GM21576 (cell line): Measurements from ENCODE around the gene CBX4.
A peak's percentile ranks its signal among the peaks of the same experiment; 100 is the strongest.

Experiments
- ATAC-seq: cut with Tn5 transposase; IDR thresholded peaks from one replicate; pipeline ENCODE4 v1.9.1; 2021; ENCODE audit warnings: mild to moderate bottlenecking, moderate library complexity; ENCODE audit not compliant: unreplicated experiment

Gene CBX4

DNA sequence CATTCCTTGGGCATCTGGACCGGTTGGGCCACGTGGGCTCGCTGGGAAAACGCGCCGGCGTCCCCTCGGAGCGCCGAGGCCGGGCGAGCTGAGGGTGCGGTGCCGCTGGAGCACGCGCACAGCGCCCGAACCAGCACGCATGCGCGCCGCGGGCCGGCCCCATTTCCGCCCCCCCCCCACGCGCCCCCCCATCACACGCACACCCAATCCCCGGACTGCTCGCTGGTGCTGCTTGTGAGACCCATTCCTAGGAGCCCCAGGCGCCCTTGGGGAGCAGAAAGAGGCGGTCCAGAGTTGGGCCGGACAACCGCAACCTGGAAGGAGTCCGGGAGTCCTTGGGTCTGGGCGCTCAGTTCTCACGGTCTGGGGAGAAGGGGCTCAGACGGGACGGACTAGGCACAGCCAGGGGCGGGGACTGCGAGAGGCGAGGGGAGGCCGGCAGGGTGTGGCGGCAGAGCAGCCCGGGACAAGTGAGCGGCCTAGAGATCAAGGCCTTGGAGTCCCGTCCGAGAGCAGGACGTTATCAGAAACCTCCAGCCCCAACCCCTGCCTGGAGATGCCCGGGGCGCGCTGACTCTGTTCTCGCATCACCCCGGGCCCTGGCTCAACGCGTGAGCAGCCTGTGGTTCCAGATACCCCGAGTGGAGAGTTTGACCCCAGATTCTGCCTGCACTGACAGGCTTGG lies 36.4 kb downstream of the CBX4 start:
- no peak for ATAC-seq

- ATAC-seq, result no peak
Measured at GRCh38 chr17:79802039-79802735, 37.1 kb downstream of the CBX4 start.

DNA sequence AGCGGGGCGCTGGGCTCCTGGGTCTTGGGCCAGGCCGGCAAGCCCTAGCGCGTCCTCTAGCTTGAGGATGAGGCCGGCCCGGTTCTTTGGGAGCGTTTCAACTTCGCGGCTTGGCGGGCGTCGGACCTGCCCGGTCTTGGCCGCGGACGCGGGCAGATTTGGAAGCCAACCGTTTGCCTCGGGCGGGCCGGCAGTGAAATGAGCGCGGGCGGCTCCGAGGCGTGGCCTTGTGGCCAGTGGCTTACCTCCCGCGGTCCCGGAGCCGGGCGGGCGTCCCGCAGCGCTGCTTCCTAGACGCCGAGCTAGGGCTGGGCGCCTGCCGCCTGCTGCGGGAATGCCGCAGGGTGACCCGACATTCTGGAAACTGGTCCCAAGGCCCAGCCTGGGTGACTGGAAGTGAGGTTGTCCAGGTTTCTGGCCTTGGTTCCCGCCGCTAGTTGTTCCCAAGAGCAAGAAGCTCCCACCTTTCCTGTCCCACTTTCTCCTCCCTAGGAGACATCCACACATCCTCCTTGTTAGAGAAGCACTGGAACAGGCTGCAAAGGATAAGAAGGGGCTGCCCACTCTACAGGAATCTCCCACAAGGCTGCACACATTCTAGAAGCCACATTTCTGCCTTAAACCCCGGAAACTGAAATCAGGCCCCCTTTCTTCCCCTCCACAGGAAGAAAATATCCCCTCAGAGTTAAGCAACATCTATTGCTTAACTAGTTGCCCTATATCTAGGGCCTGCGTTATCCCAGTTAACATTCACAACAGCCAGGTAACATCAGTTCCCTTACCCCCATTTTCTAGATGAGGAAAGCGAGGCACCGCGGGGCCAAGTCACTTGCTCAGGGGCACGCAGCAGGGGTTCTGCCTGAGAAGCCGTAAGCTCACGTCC lies 37.8 kb downstream of the CBX4 start:
- no peak for ATAC-seq

DNA sequence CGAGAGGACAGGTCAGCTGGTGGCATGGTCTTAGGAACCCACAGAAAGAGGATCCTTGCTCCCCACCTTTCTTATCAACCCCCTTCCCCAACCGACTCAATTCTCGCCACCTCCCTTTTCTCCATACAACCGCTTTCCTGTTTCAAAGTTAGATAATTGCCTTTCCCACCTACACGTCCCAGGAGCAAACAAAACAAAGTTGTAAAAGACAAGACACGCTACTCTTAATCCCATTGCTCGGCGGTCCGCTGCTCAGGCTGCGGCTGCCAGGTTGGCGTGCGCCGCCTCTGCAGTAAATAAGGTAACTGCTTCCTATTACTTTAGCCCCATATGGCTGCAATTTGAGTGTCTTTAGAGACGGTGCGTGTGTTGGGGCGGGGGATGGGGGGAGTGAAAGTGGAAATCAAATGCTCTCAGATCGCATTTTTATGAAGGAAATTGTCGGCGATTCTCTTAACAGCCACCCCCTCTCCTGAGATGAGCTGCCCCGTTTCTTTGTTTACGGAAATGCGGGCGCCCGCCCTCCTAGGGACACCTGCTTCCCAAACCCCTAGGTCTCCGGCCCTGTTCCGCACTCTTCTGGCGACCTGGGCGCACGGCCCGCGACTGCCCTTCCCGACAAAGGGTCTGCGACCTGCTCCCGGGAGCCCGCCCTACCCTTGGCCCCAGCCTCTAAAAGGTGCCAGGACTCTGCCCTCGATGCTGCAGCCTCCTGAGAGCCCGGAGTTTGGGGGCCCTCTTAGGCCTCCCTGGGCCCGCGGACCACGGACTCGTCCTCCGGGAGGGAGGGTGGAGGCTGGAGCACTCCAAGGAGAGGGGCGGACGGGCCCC lies 38.7 kb downstream of the CBX4 start:
- no peak for ATAC-seq

DNA sequence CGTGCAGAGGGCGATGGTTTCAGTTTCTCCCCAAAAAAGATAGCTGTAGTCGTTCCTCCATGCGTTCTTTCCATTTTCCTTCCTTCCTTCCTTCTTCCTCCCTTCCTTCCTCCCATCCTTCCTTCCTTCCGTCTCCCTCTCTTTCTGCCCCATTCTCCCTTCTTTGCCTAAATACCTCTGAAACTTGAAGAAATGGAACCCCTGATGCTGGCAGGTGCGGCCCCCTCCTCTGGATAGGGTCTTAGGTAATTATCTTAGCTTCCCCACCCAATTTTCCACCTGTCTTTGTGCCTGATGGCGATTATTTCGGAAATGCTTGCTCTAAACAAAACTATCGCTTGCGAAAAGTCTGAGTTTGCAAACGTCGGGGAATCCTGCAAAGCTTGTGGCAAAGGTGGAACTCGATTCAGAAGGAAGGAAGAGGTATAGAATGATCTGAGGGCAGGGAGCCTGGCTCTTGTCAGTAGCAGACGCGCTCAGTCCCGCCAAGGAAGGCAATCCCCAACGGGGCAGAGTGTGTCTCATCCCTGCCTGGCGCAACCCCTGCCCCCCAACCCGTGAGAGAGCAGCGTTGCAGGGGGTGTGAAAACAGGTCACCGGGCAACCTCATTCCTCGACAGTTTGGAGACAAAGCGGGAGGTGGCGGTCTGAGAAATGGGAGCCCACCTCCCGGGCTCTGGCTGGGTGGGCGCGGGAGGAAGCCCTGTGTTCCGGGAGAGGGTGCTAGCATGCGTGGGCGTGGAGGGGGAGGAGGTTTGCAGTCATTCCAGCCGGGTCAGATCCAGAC lies 39.5 kb downstream of the CBX4 start:
- no peak for ATAC-seq

DNA sequence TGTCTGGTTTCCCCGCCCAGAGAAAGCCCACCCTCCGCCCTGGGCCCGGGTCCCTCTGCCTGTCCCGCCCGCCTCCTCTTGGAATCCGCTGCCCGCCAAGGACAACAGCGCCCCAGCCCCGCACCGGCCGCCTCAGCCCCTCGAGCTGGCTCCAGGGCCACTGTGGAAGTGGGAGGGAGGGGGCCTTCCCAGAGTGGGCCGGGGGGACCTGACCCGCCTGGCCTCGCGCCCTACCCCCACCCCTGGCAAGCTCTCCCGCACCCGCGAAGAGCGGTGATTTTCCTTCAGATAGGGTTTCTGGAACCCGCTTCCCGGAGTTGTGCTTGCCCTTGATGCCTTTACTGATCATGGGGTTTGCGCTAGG lies 40.1 kb downstream of the CBX4 start:
- no peak for ATAC-seq

DNA sequence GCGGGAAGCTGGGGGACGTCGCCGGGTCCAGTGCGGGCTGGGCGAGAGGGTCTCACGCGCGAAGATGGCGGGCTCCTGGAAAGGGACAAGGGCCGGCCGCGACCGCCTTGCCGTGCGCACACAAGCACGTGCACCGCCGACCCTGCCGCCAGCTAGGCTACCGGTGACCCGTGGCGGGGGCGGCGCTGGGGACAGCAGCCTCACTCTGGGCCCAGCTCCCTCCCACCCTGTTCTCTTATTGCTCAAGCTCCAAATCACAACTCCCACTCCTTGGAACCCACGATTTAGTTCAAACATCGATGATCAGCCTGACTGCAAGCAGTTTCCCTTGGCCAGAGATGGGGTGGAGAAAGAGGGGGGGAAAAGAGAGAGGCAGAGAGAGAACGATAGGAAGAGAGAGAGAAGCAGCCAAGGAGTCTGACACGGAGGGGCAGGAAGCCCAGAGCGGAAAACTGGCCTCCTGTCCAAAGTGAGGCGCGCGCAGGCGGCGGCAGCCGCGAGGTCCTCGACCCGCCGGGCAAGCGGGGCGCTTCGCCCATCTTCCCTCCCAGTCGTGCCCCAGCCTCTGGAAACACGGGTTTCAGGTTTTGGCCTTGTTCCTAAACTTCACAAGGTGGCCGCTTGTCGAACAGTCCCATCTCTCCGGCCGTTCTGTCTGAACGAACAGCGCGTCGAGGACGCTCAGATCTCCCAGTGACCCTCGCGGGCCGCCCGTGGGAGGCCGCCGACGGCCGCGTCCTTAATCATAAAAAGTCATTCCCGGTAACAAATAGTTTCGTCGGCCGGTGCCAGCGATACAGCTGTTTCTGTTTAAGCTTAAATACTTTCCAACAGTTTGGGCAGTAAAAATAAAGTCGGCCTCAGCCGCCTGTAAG lies 40.7 kb downstream of the CBX4 start:
- no peak for ATAC-seq

DNA sequence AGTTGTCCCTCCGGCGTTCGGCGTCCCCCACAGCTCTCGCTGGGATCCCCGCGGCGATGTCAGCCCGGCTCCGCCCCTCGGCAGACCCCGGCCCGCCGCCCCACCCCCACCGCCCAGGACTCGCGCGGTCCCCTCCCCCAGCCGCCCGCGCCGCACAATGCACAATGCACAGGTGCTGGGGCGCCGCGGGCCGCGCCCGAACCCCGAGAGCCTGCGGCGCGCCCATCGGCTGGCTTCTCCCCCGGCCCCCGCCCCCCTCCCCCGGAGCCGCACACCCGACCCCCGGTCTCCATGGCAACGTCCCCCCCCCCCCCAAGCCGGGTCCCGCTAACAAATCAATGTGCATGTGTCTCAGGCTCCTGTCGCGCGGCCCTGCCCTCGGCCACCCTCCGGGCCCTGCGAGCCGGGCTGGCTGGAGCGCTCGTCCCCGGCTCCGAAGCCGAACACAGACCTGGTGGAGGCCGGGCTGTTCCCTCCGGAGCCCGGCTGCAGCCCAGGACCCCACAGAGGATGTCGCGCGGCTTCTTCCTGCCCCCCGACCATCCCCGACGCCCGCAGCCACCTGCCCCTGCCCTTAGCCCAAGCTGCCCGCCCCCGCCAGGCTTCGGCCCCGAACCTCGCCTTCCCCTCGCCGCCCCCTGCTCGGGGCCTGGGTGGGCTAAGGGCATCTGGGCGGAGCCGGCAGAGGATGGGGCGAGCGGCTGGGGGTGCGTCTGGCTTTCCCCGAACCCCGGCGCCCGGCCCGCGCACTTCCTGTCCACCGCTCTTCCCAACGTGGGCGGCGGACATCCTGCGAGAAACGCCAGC lies 41.5 kb downstream of the CBX4 start:
- ATAC-seq, result peak; percentile 3

DNA sequence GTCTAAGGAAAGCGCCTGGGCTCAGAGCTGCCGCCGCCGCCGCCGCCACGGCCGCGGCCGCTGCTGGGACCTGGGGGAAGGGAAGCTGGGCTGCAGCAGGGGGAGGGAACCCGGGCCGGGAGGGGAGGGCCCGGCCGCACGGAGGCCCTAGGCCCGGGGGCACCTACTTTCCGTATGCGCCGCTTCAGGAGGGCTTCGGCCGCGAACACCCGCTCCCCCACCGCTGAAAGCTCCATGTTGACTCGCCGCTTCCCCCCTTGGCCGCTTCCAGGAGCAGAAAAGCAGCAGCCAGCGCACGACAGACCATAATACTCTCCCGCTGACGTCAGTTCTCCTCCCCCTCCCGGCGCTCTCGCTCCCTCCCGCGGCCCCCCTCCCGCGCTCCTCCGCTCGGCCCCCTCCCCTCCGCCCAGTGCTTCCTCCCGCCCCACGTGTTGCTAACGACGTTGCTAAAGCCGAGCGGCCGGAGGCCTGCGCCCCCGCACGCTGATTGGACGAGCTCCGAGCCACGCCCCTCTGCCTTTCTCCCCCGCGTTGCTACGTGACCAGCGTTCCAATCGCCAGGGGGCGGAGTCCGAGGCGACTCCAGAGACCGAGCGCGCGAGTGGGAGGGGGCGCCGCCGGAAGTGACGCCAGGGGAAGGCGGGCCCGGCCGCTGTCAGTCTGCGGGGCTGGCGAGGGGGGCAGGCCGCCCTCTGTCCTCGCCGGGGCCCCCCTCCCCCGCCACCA lies 42.3 kb downstream of the CBX4 start, which contains the start of gene CBX8:
CBX8 (minus strand) TSS at position 315 of the 729 bp plus-strand sequence; CDS start at position 236, 79 bp downstream.
- peak; percentile 89 for ATAC-seq

- ATAC-seq, result no peak
Measured at GRCh38 chr17:79796444-79796762, 42.8 kb downstream of the CBX4 start.

DNA sequence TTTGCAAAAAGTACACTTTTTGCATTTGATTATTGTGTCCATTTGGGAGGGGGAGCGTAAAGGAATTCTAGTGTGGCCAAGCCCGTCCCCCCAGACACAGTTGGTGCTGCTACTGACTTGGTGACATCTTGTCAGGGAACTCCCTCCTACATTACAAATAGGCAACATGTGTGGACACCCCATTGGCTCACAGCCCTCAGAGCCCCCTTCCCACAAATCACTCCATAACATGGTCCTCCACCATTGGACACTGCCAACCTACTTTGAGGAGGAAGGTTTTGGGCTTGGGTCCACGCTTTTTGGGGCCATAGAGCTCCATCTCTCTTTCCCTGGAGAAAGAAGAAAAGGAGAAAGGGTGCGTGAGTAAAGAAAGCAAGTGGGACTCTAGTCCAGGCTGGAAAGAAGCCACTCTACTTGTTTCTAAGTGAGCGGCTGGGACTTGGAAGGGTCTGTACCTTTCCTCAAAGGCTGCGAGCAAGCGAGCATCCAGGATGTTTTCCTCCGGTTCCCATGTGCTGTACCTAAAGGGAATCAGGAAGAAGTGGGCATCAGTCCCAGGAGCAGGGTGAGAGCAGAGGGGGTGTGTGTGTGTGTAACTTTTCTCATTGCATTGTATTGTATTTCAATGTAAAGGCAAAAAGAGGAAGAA lies 43.3 kb downstream of the CBX4 start:
- no peak for ATAC-seq

DNA sequence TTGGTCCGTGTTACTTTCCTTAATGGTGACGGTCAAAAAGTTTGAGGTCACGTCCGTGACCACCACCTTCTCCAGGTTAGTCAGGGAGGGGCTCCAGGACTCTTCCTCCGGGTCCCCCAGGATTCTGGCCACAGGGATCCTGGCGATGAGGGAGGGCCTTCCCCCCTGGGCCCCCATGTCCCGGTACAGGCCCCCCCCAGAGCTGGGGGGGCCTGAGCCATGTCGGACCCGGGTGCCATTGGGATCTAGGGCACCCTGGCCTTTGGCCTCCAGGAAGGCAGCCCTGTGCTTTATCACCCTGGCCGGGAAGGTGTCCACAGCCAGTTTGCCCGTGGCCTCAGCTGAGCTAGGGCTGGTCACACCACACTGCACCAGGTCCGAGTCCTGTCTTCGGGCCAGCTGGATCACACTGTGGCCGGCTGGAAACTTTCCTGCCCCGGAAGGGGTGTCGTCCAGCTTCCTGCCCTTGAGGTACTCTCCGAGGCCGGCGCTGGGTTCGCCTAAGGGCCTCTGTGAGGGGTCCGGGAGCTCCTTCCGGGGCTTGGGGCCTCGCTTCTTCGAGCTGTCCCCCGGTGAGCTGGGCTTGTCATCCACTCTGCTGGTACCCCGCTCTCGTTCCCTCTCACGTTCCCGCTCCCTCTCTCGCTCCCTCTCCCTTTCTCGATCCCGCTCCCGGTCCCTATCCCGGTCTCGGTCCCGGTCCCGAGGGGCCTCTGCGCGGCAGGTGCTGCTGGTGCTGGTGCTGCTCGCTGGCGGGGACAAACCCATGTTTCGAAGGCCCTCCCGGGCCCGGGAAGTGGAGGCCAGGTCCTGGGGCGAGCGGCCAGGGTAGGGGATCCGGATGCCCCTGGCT lies 44.4 kb downstream of the CBX4 start:
- no peak for ATAC-seq

DNA sequence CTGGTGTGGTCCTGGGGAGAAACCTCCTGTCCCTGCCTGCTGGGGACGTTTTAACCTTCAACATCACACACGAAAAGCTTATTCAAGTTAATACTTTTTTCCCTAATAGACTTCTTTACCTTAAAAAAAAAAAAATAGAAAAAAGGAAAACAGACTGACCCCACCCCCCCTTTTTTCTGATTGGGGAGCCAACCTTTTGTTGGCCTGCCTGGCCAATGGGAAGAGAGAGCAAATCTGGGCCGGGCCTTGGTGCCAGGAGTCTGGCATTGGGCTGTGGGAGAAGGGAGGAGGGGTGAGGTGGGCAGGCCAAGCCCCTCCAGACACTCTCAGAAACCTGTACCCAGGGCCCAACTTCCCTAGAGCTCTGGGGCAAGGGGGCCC lies 45.3 kb downstream of the CBX4 start:
- ATAC-seq, result no peak

- ATAC-seq, result no peak
Measured at GRCh38 chr17:79792984-79793923, 46.0 kb downstream of the CBX4 start.

GRCh38 chr17:79792341-79792871 lies 46.8 kb downstream of the CBX4 start:
- ATAC-seq, result no peak
